IPS DF 4.7 (cell line): ENCODE data around the gene ANKZF1.

ENCODE experiments used
- DNase-seq: peaks from one replicate; pipeline ENCODE4 v3.0.0-alpha.2; 2013; ENCODE audit warnings: low spot score; ENCODE audit errors: extremely low read depth

Gene ANKZF1

GRCh38 chr2:219279916-219280516, 50.4 kb downstream of the ANKZF1 start:
- DNase-seq, result no peak

GRCh38 chr2:219280651-219281050, 51.0 kb downstream of the ANKZF1 start:
- no peak for DNase-seq

DNA sequence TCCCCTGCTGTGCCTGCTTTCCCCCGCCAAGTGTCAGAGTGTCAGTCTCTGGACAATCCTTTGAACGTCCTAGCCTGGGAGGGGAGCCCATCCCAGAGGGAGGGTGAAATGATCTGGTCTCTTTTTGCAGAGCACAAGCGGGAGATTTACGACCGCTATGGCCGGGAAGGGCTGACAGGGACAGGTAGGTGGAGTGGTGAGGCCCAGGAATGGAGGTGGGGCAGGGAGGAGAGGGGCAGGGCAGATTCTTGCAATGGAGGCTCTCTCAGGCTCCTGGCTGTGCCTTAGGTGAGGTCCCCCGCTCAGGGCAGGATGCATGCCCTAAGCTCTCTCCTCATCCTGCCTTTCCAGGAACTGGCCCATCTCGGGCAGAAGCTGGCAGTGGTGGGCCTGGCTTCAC, 52.0 kb downstream of the ANKZF1 start:
- no peak for DNase-seq

DNA sequence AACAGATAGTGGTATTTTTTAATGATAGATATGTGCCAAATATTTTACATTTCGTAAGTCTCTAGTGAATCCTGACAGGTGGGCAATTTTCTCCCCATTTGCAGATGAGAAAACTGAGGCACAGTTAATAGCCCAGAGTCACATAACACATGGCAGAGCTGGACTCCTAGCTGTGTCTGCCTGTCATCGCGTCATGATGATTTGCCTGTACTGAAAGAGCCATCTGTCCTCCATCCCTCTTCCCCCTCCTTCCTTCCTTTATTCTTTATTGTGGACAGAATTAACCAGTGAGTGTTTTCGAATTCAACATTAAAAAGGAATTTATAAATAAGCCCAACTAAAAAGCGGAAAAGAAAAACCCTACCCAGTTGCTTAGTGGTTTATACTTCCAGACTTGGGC, 52.8 kb downstream of the ANKZF1 start:
- no peak for DNase-seq

DNA sequence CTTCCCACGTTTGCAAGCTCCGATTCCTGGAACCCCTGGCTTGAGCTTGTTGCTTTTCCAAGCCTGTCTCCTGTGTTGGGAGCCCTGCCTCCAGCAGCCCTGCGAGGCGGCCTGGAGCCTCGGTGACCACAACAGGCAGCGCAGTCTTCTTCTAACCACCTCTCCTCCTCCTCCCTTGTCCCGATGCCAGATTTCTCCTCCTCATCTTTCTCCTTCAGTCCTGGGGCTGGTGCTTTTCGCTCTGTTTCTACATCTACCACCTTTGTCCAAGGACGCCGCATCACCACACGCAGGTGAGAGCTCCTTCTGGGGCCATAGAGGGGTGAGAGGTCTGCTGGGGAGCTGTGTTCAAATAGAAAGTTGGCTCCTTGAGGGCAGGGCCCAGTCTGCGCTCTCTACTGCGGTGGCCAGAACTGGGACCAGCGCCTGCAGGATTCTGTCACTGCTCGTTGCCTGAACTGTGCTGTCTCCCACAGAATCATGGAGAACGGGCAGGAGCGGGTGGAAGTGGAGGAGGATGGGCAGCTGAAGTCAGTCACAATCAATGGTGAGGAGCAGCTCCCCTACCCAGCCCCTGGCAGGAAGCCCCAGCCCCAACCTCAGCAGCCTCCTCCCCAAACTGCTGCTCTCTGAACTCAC, 53.5 kb downstream of the ANKZF1 start:
- no peak for DNase-seq

DNA sequence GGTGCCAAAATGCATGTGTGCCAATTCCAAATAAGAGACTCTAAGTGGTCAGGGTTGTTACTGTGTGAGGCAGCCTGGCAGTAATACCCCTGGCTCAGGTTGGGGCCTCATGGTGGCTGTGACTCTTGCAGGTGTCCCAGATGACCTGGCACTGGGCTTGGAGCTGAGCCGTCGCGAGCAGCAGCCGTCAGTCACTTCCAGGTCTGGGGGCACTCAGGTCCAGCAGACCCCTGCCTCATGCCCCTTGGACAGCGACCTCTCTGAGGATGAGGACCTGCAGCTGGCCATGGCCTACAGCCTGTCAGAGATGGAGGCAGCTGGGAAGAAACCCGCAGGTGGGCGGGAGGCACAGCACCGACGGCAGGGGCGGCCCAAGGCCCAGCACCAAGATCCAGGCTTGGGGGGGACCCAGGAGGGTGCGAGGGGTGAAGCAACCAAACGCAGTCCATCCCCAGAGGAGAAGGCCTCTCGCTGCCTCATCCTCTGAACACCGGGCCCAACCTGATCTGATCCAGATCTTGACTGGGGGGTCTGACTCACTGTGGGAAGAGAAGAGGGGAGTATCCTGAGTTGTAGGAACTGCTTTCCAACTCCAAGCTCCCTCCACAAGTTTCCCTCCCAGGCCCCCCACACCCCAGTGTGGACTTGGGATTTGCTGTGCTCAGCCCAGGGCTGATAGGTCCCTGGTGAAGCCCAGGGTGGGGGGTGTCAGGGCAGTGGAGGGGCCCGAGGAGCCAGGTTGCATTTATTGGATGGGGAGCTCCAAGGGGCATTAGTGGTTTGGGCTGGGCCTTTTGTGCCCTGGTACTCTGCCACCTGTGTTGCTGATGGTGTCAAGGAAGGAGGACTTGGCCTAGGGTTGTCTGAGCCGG, 55.1 kb downstream of the ANKZF1 start:
- no peak for DNase-seq

- DNase-seq, result no peak
These were observed 55.7 kb downstream of the ANKZF1 start for GRCh38 chr2:219285373-219285735.

DNA sequence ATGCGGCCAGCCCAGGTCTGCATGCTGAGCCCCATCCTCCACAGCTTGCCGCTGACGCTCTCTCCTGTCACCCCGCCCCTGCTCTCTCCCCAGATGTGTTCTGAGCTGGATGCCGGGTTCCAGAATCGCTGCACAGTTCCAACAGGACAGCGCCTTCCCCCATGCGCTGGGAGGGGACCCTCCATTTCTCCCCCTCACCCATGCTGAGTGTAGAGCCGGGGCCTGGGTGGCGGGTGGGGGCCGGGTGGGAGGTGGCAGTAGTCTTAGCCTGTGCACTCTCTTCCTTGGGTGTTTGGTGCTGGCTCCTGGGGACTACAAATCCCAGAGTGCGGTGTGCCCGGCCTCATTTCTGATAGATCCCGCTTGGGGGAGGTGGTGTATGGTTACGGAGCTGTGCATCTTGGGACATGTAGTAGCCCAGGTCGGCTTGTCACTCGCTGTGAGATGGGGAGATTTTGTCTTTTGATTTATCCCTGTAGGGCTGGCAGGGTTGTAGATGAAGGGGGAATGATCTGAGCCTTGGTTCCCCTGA, 56.4 kb downstream of the ANKZF1 start:
- DNase-seq, result no peak
